ENCODE results near the gene CES1. TPM values are rescaled to one million over a fixed set of nuclear protein-coding genes. Genes with fewer than 3 reads are reported as not detected.

Gene CES1
- total and polyA plus RNA-seq, 10 of the 15 experiments (the other 5 are each of a cell fraction or from before 2014, with no cell fraction given), result 0.08 to 0.69 (median 0.27) TPM; not detected in 6

GRCh38 chr16:55812951-55813350, 19.9 kb downstream of the CES1 start:
- RAD21 ChIA-PET (ENCODE audit: unreplicated experiment), result no interaction called here
- H3K4me3 ChIP-seq, result no peak overlapping the region
- H3K27me3 ChIP-seq (replicated peaks in 1 of 2; ENCODE audit: control insufficient read depth in 2 of 2, insufficient read depth in 2 of 2, low read length in 1 of 2), result no peaks in the 10 kb centered on the region; a peak in 2 of 4 replicates
- H3K36me3 ChIP-seq (ENCODE audit: control insufficient read depth in 2 of 2, insufficient read depth in 2 of 2, low read length in 1 of 2), result no peaks in the 10 kb centered on the region
- SMC1A ChIA-PET (ENCODE audit: uncharacterized antibody, unreplicated experiment), result no interaction called here
- H2AFZ ChIP-seq (ENCODE audit: control insufficient read depth, low read depth, low read length), result no peak overlapping the region
- H3K9me3 ChIP-seq (replicated peaks; ENCODE audit: control insufficient read depth, insufficient read depth, low read length), result no peaks in the 10 kb centered on the region
- POLR2A ChIA-PET, result no interaction called here
- no peak overlapping the region for H3K4me2 ChIP-seq (ENCODE audit: control insufficient read depth, insufficient read depth)
- 25% methylated on average over 2 of the region's 2 CpGs for WGBS (ENCODE audit: insufficient coverage, insufficient replicate concordance, low lambda C conversion rate, missing lambda C conversion rate)
- no peaks in the 10 kb centered on the region for H3K4me1 ChIP-seq (ENCODE audit: control insufficient read depth, insufficient read depth, low read length)
- H3K27ac ChIP-seq (ENCODE audit: control insufficient read depth, insufficient read depth), result no peak overlapping the region
- in situ Hi-C loops (cut with MboI), result no loop called here
- CTCF ChIA-PET, result no interaction called here
- intact Hi-C loops (cut with micrococcal nuclease; ENCODE audit: unreplicated experiment), result no loop called here
- TF ChIP-seq PRDM15 (CRISPR knock-in tag; IDR thresholded peaks at IDR 0.05) (no peak), TCF3 (IDR thresholded peaks at IDR 0.05; ENCODE audit: borderline replicate concordance, insufficient read depth, low read depth, low read length) (no peak), ZNF24 (IDR thresholded peaks at IDR 0.05) (no peak), YY1 (IDR thresholded peaks at IDR 0.05; ENCODE audit: low read depth, low read length) (no peak), RFX5 (IDR thresholded peaks at IDR 0.05; ENCODE audit: low read depth, low read length) (no peak), MYC (IDR thresholded peaks at IDR 0.05; ENCODE audit: insufficient read depth, insufficient read length, insufficient replicate concordance, low read length, severe bottlenecking) (no peak), ATF7 (IDR thresholded peaks at IDR 0.05; ENCODE audit: low read depth) (no peak), ZNF384 (IDR thresholded peaks at IDR 0.05; ENCODE audit: borderline replicate concordance, low read depth, low read length) (no peak), ZNF207 (IDR thresholded peaks at IDR 0.05; ENCODE audit: borderline replicate concordance) (no peak), HCFC1 (IDR thresholded peaks at IDR 0.05; ENCODE audit: low read length) (no peak), MEF2A (IDR thresholded peaks at IDR 0.05; ENCODE audit: insufficient read depth, low read depth, low read length) (no peak), RELA (IDR thresholded peaks at IDR 0.05; ENCODE audit: borderline replicate concordance, partially characterized antibody) (no peak), NR2F1 (conservative IDR thresholded peaks at IDR 0.05) (no peak)
- no peak for ATAC-seq
- no peaks in the 10 kb centered on the region for H3K79me2 ChIP-seq (ENCODE audit: control insufficient read depth, insufficient read depth, low read length)
- H4K20me1 ChIP-seq (ENCODE audit: control insufficient read depth, insufficient read depth), result no peaks in the 10 kb centered on the region
- BruUV-seq (replicated peaks), result no TSS peak
- no peak for FAIRE-seq
- no peak overlapping the region for H3K9ac ChIP-seq (ENCODE audit: control insufficient read depth, insufficient read depth, low read length)
- DNase-seq (ENCODE audit: low read depth, low spot score), result no peak
